GM19351 (cell line): Measurements from ENCODE around the gene RAB20.
A peak's percentile ranks its signal among the peaks of the same experiment; 100 is the strongest.
"Not testable (repeated sequence)": the region's sequence is repeated elsewhere in the genome, so short reads cannot be mapped to it uniquely, and the experiment has no call there.

Experiments
- ATAC-seq: cut with Tn5 transposase; IDR thresholded peaks from one replicate; pipeline ENCODE4 v1.9.1; 2021; ENCODE audit warnings: mild to moderate bottlenecking, moderate library complexity; ENCODE audit not compliant: unreplicated experiment

RAB20 gene

DNA sequence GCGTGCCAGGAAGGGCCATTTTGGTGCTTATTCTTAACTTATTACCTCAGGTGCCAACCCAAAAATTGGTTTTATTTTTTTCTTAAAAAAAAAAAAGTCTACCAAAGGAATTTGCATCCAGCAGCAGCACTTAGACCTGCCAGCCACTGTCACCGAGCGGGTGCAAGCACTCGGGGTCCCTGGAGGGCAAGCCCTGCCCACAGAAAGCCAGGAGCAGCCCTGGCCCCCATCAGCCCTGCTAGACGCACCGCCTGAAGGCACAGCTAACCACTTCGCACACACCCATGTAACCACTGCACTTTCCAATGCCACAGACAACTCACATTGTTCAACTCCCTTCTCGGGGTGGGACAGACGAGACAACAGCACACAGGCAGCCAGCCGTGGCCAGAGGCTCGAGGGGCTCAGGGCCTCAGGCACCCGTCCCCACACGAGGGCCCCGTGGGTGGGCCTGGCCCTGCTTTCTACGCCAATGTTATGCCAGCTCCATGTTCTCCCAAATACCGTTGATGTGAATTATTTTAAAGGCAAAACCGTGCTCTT lies 49.3 kb downstream of the RAB20 start:
- ATAC-seq = no peak

DNA sequence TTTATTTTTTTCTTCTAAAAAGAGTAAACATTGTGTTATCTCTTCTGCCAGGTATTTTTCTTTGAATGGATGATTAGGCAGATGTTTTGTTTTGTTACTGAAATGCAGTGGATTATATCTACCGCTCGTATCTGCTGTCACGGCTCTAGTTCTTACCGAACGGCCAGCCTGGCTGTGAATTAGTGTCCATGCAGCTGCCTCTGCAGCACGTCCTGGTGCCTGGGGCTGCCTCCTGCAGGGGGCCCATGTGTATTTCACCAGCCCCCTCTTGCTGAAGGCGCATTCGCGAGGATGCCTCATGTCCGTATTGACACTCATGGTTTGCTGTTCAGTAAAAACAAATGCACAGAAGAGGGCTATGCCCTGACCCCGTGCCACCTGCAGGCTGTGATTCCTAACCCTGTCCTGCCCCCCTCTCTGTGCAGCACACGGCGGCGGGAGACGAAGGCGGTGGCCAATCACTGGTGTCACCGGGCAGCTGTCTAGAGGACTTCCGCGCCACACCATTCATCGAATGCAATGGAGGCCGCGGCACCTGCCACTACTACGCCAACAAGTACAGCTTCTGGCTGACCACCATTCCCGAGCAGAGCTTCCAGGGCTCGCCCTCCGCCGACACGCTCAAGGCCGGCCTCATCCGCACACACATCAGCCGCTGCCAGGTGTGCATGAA lies 49.9 kb downstream of the RAB20 start:
- ATAC-seq = no peak

DNA sequence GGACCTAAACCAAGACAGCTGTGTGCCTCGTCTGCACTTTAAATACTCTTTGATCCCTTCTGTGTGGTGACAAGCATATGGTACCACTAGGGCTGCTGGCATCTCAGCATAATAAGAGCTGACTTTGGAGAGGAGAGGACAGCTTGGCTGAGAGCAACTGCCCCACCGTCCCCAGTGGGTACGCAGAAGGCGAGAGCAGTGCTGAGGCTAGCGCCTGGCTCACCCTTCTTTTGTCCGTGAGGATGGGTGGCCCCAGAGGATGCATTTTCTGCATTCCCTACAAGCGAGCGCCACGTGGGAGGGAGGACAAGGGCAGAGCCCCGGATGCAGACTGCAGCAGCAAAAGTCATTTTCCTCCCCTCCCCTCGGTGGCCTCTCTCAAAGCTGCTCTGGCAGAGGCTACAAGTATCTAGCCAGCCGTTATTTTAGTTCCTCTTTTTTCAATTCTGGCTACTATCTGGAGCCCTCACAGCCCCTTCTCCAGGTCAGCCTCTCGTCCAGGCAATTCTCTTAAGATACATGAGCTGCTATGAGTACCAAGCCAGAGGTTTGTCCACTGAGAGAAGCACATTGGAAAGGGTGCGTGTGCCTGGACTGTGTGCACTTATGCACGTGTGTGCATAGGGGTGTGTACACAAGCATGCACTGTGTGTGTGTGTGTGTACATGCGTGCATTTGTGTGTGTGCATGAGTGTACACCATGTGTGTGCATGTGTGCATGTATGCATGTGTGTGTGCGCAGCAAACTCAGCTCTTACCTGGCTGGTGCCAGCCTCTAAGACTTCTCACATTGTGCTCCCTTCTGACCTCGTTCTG lies 51.3 kb downstream of the RAB20 start:
- peak; percentile 83 for ATAC-seq

DNA sequence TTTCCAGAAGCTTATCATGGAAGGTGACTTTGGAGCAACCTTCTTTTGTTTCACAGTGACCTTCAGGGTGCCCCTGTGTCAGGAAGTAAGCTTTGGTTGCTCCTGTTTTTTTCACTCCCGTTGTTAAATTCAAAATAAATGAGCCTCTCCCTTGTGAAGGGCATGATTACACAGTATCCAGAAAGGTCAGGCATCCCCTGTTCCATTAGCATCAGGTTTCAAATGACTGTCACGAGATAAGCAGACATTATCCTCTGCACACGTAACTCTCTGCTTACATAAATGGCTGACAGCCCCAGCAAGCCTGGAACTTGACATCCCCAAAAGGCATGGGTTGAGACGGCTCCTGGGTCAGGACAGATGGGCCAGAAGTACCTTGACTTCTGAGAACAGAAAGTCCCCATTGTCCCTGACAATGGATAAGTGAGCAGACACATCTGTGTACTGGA lies 52.0 kb downstream of the RAB20 start:
- ATAC-seq = no peak

DNA sequence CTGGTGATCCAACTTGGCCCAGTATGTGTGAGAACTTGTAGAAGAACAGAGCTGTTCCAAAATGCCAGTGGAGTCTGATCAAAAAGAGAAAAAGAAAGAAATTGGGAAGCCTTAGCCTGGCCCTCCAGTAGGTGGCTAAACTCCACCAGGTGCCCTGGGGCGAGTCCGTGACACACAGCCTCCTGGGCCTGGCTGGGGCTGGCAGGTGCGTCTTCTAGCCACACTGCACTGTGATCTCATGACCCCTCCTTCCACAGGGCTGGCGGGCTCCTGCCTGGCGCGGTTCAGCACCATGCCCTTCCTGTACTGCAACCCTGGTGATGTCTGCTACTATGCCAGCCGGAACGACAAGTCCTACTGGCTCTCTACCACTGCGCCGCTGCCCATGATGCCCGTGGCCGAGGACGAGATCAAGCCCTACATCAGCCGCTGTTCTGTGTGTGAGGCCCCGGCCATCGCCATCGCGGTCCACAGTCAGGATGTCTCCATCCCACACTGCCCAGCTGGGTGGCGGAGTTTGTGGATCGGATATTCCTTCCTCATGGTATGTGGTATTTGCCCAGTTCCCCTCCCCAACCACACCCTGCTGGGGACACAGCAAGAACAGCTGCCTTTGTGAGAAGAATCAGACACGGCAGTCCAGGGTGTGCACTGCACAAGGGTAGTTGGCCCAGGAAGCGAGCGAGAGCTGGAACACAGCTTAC lies 53.7 kb downstream of the RAB20 start:
- no peak for ATAC-seq

DNA sequence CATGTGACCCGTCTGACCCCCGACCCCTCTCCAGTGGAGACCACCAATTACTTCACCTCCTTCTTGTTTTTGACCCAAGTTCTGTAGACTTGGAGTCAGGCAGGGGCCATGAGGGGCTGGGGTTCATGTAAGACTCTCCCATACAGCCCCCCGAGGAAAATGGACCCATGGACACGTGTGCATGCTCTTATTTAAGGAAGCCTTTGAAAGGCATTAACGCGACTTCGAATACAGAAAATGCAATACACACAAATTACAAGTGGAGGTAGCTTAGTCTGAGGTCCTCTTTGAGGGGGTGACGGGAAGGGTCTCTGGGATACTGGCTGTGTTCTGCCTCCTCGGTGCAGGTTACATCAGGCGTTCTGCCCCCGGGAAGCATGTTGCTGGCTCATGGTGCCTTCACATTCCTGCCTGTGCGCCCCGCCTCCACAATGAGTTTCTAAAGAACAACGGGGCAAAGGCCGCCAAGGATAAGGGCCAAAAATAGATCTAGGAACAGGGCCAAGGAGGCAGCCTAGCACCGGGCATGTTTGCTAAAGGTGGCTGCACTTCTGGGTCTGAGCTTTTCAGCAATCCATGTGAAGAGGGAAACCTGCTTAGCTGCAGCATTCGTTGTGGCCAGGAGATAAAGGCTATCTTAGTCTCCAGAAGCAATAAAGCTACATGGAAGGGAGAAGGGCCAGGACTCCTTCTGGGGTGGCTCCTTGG lies 54.5 kb downstream of the RAB20 start:
- no peak for ATAC-seq

DNA sequence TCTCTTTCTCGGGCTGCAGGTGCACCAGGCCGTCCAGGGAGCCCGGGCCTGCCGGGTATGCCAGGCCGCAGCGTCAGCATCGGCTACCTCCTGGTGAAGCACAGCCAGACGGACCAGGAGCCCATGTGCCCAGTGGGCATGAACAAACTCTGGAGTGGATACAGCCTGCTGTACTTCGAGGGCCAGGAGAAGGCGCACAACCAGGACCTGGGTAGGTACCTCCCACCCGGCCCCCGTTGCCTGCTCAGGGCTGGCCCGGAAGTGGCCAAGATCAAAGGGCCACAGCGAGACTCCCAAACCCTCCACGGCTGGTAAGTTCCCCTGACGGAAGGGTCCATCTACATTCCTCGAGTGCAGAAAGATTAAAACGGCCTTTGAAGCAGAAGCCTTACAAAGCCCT lies 55.1 kb downstream of the RAB20 start:
- ATAC-seq = no peak

DNA sequence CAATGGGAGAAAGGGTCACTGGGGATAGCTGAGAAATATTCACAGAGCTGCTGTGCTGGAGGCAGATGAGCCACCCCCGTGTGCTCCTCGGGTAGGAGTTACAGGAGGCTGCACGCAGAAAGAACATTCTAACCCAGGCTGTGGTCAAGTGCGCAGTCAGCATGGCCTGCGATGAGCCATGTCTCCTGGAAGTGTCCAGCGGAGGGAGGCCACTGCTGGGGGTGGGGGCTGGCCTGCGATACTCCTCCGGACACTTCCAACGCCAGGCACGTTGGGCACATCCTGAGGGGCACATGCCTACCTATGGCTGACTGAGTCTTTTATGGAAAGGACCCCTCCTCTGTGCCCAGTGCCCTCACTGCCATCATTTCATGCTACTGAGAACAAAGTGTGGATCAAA lies 55.9 kb downstream of the RAB20 start:
- no peak for ATAC-seq

DNA sequence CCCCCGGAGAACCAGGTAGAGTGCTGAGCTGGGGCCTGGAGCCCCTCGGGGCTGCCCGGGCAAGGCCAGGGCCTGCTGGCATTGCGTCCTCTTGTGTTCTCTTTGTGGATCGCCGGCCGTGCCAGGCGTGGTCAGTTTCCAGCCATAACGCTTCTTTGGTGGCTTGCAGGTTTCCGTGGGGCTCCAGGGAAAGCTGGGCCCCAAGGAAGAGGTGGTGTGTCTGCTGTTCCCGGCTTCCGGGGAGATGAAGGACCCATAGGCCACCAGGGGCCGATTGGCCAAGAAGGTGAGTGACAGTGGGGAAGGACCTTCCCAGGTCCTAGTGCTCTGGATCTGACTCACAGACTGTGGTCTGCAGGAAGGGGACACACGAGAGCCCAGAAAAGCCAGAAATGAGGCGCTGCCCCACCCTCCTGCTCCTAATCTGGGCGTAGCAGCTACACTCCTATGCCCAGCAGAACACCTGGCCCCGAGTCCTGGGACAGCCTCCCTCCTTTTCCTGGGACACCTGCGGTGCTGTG lies 57.5 kb downstream of the RAB20 start:
- no peak for ATAC-seq

DNA sequence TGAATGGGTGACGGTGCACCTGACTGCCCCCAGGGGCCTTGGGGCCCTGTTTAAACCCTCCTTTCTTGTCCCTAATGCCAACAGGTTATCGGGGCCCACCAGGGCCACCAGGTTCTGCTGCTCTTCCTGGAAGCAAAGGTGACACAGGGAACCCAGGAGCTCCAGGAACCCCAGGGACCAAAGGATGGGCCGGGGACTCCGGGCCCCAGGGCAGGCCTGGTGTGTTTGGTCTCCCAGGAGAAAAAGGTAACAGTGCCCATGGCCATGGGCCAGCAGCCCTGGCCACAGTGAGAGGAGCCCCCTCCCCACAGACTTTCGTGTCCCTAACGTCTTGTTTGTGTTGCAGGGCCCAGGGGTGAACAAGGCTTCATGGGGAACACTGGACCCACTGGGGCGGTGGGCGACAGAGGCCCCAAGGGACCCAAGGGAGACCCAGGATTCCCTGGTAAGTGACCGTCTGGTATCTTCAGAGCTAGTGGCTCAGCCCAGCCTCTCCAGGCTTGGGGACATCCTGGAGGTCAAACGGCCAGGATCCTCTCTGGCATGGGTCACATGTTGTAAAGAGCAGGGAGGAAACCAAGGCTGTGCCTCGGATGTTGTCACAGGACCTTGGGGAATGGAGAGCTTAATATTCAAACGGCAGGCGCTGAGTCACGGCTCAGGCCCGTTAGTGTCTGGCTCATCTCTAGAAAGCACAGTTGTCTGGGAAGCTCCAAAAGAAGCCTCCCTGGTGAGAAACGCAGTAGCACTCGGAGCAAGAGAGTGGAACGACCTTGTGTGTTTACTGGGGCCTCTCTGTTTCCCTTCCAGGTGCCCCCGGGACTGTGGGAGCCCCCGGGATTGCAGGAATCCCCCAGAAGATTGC lies 58.3 kb downstream of the RAB20 start:
- ATAC-seq = peak; percentile 60

DNA sequence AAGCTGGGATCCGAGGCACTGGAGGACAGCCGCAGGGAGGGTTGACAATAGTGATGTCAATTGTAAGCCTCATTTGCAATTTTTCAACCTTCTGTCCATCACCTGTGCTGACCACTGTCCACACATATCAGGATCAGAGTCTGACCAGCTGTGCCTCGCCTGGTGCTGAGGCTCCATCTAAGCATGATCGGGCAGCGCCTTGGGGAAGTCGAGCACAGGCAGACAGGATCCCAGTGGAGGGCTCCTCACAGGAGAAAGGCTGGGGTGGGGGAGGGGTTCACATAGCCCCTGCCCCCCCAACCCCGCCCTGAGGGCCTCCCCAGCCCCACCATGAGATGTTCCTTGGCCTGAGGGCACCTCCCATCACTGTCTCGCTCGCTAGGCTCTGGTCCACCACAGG lies 60.3 kb downstream of the RAB20 start:
- ATAC-seq = no peak

DNA sequence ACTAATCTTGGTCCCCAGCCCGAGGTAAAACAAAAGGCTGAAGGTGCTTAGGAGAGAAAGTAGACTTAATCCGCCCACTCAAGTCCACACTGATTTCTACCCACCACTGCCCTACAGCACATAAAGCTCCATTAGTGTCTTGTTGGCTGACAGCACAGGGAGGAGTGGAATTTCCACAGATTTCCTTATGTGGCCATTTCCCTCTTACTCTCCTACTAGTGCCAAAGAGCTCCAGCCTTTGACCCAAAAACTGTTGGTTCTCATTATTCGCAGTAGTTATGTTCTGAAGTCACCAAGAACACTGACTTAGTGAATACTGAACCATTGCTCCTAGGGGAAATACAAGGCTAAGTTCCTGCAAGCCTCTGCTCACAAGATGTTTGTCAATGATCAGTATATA lies 61.2 kb downstream of the RAB20 start:
- no peak for ATAC-seq

DNA sequence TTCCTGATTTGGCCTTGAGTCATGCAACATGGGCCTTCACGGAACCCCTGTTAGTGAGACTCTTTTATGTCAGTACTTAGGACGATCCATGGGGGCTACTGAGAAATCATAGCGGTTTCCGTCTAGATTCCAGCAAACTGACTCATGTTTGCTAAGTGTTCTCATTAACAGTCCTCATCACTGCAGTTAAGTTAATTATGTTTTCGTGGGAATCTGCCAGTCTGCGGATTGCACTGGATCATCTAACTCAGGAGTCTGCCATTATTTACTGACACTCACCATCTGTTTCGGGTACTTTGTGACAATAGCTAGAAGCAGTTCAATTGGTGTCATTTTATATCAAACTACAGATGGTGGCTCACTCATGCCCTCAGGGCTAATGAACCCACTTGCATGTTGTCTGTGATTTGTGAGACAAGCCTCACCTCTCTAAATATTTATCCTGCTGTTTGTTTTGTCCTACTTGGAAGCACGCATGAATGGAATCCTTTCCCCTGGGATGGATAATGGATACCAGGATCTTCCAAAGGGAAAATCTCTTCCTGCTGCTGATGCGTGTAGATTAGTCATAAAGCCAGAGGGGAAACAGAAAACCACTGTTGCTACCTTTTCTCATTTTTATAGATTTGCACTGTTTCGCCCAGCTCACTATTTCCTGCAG lies 61.8 kb downstream of the RAB20 start:
- ATAC-seq = no peak

DNA sequence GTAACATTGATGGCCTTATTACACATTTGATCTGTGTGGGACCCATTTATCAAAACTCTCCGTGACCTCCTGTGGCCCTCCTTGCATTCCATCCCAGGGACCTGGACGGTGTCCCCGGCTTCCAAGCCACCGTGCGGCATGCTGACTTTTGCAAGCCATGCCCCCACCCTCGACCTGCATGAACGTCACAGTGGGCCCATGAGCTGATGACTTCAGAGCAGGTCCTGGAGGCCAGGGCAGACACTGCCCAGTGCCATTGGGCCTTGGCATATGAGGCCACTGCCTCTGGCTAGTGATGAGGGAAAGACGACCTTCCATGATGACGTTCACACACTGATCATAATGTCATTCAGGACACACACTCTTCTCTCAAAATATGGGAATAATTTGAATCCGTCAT lies 62.8 kb downstream of the RAB20 start:
- ATAC-seq = no peak

DNA sequence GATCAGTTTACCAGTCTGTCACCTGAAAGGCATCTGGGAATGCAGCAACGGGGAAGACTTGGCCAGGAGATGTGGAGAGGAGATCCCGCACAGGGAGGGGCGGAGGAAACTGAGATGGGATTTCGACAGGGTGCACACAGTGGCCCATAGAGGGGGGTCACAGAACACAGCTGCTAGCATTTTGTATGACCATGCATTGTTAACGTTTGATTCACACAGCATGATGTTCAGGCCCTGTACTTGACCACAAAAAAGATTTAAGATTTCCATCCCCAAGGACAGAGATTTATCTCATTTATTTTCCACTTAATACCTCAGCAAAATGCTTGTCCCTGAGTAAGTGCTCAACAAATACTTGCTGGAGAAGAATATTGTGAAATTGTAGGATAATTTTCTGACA lies 63.2 kb downstream of the RAB20 start:
- ATAC-seq = no peak

DNA sequence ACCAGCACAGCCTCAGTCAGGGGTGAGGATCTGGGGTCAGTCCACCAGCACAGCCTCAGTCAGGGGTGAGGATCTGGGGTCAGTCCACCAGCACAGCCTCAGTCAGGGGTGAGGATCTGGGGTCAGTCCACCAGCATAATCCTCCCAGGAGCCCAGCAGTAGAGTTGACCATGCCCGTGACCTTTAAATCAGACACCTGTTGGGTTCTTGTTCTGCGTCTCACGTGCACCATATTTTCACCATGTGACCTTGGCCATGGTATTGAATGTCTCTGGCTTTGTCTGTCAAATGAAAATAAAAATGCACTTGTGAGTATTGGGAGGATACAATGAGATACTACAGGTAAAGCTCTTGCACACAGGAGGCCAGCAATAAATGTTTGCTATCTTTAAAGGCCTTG lies 63.6 kb downstream of the RAB20 start:
- not testable (repeated sequence) for ATAC-seq

DNA sequence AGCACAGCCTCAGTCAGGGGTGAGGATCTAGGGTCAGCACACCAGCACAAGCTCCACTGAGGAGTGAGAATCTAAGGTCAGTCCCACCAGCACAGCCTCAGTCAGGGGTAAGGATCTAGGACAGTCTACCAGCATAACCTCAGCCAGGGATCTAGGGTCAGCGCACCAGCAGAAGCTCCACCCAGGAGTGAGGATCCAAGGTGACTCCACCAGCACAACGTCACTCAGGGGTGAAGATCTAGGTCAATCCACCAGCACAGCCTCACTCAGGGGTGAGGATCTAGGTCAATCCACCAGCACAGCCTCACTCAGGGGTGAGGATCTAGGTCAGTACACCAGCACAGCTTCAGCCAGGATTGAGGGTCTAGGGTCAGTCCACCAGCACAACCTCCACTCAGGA lies 64.5 kb downstream of the RAB20 start:
- ATAC-seq = no peak

DNA sequence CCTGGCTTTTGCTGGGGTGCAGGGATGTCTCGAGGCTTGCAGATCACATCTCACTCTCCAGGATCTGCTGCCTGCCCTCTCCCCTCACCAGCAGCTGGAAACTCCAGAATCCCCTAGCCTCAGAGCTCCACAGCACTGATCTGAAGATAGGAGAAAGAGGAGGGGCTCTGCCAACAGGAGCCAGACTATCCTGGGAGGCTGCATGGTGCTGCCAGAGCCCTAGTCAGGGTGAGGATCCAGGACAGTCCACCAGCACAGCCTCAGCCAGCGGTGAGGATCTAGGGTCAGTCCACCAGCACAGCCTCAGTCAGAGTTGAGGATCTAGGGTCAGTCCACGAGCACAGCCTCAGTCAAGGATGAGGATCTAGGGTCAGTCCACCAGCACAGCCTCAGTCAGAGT lies 65.2 kb downstream of the RAB20 start:
- no peak for ATAC-seq

DNA sequence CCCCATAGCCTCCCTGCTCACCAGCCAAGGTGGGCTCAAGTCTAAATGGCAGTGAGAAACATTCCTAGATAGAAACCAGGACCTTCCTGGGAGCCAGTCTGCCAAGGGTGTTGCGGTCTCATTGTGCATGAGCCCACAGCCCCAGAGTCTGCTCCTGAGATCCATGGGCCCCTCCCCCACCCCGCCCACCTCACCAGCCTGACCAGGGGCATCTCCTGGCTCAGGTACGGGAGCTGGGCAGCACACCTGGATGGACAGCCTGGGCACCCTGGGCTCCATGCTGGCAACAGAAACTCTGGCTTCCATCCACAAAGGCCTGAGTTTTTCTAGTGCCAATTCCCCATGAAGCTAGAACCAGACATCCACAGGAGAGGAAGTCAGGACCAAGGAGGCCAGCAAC lies 65.6 kb downstream of the RAB20 start:
- no peak for ATAC-seq
